HEK293 (cell line): Measurements from ENCODE around the gene RHOBTB3.
A peak's percentile ranks its signal among the peaks of the same experiment; 100 is the strongest.

Experiments used
- CTCF ChIA-PET: fragments of 350-600 bp; formaldehyde crosslinking; extraction: SDS; loops from one replicate; lab custom pipeline; 2021; ENCODE audit warnings: antibody characterized with exemption; lab: Yijun Ruan, JAX
- POLR2A ChIA-PET: fragments of 300-600 bp; formaldehyde crosslinking; extraction: SDS; loops from one replicate; lab custom pipeline; 2020; ENCODE audit warnings: antibody characterized with exemption, inconsistent platforms; lab: Yijun Ruan, JAX
- H3K27ac ChIP-seq: fragments of 200-500 bp; sonication (Bioruptor generic); 2 replicates; pipeline ENCODE4 v1.5.1; 2014; ENCODE audit warnings: low read depth, low read length, control low read depth, inconsistent platforms; ENCODE audit errors: extremely low read depth
- H3K36me3 ChIP-seq, 2 experiments: fragments of 200-500 bp in 1 of 2; sonication (Bioruptor generic) in 1 of 2; 1 replicate in 1 of 2; 2 replicates in 1 of 2; pipeline ENCODE4 v1.5.1; 2014 to 2017; ENCODE audit warnings: inconsistent platforms in 2 of 2, low read length in 2 of 2; ENCODE audit not compliant: control insufficient read depth in 2 of 2, insufficient read depth in 1 of 2
- H3K4me1 ChIP-seq: fragments of 200-500 bp; sonication (Bioruptor generic); 2 replicates; pipeline ENCODE4 v1.5.1; 2014; ENCODE audit warnings: mild to moderate bottlenecking, low read length, inconsistent platforms; ENCODE audit not compliant: control insufficient read depth, insufficient read depth
- H3K4me3 ChIP-seq: 2 replicates; pipeline ENCODE4 v1.5.1; 2011; ENCODE audit warnings: low read depth, mild to moderate bottlenecking, control low read depth, low read length, moderate library complexity
- H3K9me3 ChIP-seq: fragments of 200-500 bp; sonication (Bioruptor generic); 2 replicates; pipeline ENCODE4 v1.5.1; 2014; ENCODE audit warnings: low read depth, low read length, inconsistent platforms; ENCODE audit not compliant: control insufficient read depth, insufficient read depth
- KLF1 ChIP-seq: fragments of 450-650 bp; formaldehyde crosslinking; IDR thresholded peaks from 2 replicates; pipeline ENCODE4 v1.5.1; 2016; ENCODE audit warnings: missing biosample characterization, missing genetic modification characterization
- KLF17 ChIP-seq: fragments of 450-650 bp; formaldehyde crosslinking; IDR thresholded peaks from 2 replicates; pipeline ENCODE4 v1.5.1; 2016; ENCODE audit warnings: missing biosample characterization, missing genetic modification characterization
- MYNN ChIP-seq: fragments of 450-650 bp; formaldehyde crosslinking; IDR thresholded peaks from 2 replicates; pipeline ENCODE4 v1.5.1; 2016; ENCODE audit warnings: missing biosample characterization, missing genetic modification characterization, borderline replicate concordance
- PRDM1 ChIP-seq: fragments of 450-650 bp; formaldehyde crosslinking; IDR thresholded peaks from 2 replicates; pipeline ENCODE4; 2016; ENCODE audit warnings: missing biosample characterization, missing genetic modification characterization
- PRDM6 ChIP-seq: fragments of 450-650 bp; formaldehyde crosslinking; IDR thresholded peaks from 2 replicates; pipeline ENCODE4 v1.5.1; 2017; ENCODE audit warnings: missing biosample characterization, missing genetic modification characterization
- SCRT1 ChIP-seq: fragments of 450-650 bp; formaldehyde crosslinking; IDR thresholded peaks from 2 replicates; pipeline ENCODE4 v1.5.1; 2016; ENCODE audit warnings: missing biosample characterization, missing genetic modification characterization, borderline replicate concordance
- SP2 ChIP-seq: fragments of 450-650 bp; formaldehyde crosslinking; IDR thresholded peaks from 2 replicates; pipeline ENCODE4 v1.5.1; 2016; ENCODE audit warnings: missing biosample characterization, missing genetic modification characterization
- ZBTB48 ChIP-seq: fragments of 450-650 bp; formaldehyde crosslinking; IDR thresholded peaks from 2 replicates; pipeline ENCODE4 v1.5.1; 2016; ENCODE audit warnings: missing biosample characterization, missing genetic modification characterization
- ZBTB8A ChIP-seq: fragments of 450-650 bp; formaldehyde crosslinking; IDR thresholded peaks from 2 replicates; pipeline ENCODE4 v1.5.1; 2016; ENCODE audit warnings: missing biosample characterization, missing genetic modification characterization
- ZEB2 ChIP-seq: fragments of 450-650 bp; formaldehyde crosslinking; IDR thresholded peaks from 2 replicates; pipeline ENCODE4 v1.5.1; 2016; ENCODE audit warnings: missing biosample characterization, missing genetic modification characterization
- ZFP37 ChIP-seq: fragments of 450-650 bp; formaldehyde crosslinking; IDR thresholded peaks from 2 replicates; pipeline ENCODE4 v1.5.1; 2016; ENCODE audit warnings: missing biosample characterization, missing genetic modification characterization
- ZNF133 ChIP-seq: fragments of 450-650 bp; formaldehyde crosslinking; IDR thresholded peaks from 2 replicates; pipeline ENCODE4 v1.5.1; 2016; ENCODE audit warnings: missing biosample characterization, missing genetic modification characterization
- ZNF16 ChIP-seq: fragments of 450-650 bp; formaldehyde crosslinking; IDR thresholded peaks from 2 replicates; pipeline ENCODE4 v1.5.1; 2016; ENCODE audit warnings: low read depth, missing biosample characterization, missing genetic modification characterization
- ZNF175 ChIP-seq: fragments of 450-650 bp; formaldehyde crosslinking; IDR thresholded peaks from 2 replicates; pipeline ENCODE4 v1.5.1; 2016; ENCODE audit warnings: missing biosample characterization, missing genetic modification characterization
- ZNF202 ChIP-seq: fragments of 450-650 bp; formaldehyde crosslinking; IDR thresholded peaks from 2 replicates; pipeline ENCODE4 v1.5.1; 2016; ENCODE audit warnings: missing biosample characterization, missing genetic modification characterization, borderline replicate concordance
- ZNF223 ChIP-seq: fragments of 450-650 bp; formaldehyde crosslinking; IDR thresholded peaks from 2 replicates; pipeline ENCODE4 v1.5.1; 2016; ENCODE audit warnings: missing biosample characterization, missing genetic modification characterization
- ZNF341 ChIP-seq: fragments of 450-650 bp; formaldehyde crosslinking; IDR thresholded peaks from 2 replicates; pipeline ENCODE4; 2016; ENCODE audit warnings: low read depth, missing biosample characterization, missing genetic modification characterization
- ZNF366 ChIP-seq: fragments of 450-650 bp; formaldehyde crosslinking; conservative IDR thresholded peaks from 2 replicates; pipeline ENCODE4 v1.5.1; 2016; ENCODE audit warnings: missing biosample characterization, missing genetic modification characterization
- ZNF473 ChIP-seq: fragments of 450-650 bp; formaldehyde crosslinking; IDR thresholded peaks from 2 replicates; pipeline ENCODE4 v1.5.1; 2017; ENCODE audit warnings: missing biosample characterization, missing genetic modification characterization
- ZNF600 ChIP-seq: fragments of 450-650 bp; formaldehyde crosslinking; IDR thresholded peaks from 2 replicates; pipeline ENCODE4 v1.5.1; 2016; ENCODE audit warnings: missing biosample characterization, missing genetic modification characterization
- ZNF610 ChIP-seq: fragments of 450-650 bp; formaldehyde crosslinking; IDR thresholded peaks from 2 replicates; pipeline ENCODE4 v1.5.1; 2016; ENCODE audit warnings: missing biosample characterization, missing genetic modification characterization, borderline replicate concordance
- ZNF629 ChIP-seq: fragments of 450-650 bp; formaldehyde crosslinking; IDR thresholded peaks from 2 replicates; pipeline ENCODE4 v1.5.1; 2017; ENCODE audit warnings: missing biosample characterization, missing genetic modification characterization
- ZNF704 ChIP-seq: fragments of 450-650 bp; formaldehyde crosslinking; IDR thresholded peaks from 2 replicates; pipeline ENCODE4 v1.5.1; 2016; ENCODE audit warnings: missing biosample characterization, missing genetic modification characterization
- ZNF707 ChIP-seq: fragments of 450-650 bp; formaldehyde crosslinking; IDR thresholded peaks from 2 replicates; pipeline ENCODE4 v1.5.1; 2016; ENCODE audit warnings: missing biosample characterization, missing genetic modification characterization
- ZNF777 ChIP-seq: fragments of 450-650 bp; formaldehyde crosslinking; IDR thresholded peaks from 2 replicates; pipeline ENCODE4 v1.5.1; 2017; ENCODE audit warnings: missing biosample characterization, missing genetic modification characterization, borderline replicate concordance
- ZNF830 ChIP-seq: fragments of 450-650 bp; IDR thresholded peaks from 2 replicates; pipeline ENCODE4 v1.5.0; 2018; ENCODE audit warnings: missing biosample characterization, missing genetic modification characterization, low read depth, mild to moderate bottlenecking, moderate library complexity
- TF ChIP-seq, protein P1 (sequence below): fragments of 450-650 bp; formaldehyde crosslinking; IDR thresholded peaks from 2 replicates; pipeline ENCODE4 v1.5.1; 2017; ENCODE audit warnings: missing biosample characterization, missing genetic modification characterization
- TF ChIP-seq, protein P2 (sequence below): fragments of 450-650 bp; formaldehyde crosslinking; IDR thresholded peaks from 2 replicates; pipeline ENCODE4 v1.5.1; 2017; ENCODE audit warnings: missing biosample characterization, missing genetic modification characterization

RHOBTB3 gene

GRCh38 chr5:95823738-95824609, 92.8 kb downstream of the RHOBTB3 start (continued):
- TF ChIP-seq ZNF175 (tag by site-specific recombination) = no peak
- TF ChIP-seq ZNF830 (tag by site-specific recombination) = no peak
- TF ChIP-seq, protein P1, sequence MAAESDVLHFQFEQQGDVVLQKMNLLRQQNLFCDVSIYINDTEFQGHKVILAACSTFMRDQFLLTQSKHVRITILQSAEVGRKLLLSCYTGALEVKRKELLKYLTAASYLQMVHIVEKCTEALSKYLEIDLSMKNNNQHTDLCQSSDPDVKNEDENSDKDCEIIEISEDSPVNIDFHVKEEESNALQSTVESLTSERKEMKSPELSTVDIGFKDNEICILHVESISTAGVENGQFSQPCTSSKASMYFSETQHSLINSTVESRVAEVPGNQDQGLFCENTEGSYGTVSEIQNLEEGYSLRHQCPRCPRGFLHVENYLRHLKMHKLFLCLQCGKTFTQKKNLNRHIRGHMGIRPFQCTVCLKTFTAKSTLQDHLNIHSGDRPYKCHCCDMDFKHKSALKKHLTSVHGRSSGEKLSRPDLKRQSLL (tag by site-specific recombination) = 0 out of 2 replicates have a peak, but pooled peaks have one; percentile 8
- peak; percentile 86 for TF ChIP-seq PRDM6 (tag by site-specific recombination)
- TF ChIP-seq ZNF600 = peak; percentile 86
- peak; percentile 20; the same call in 1 of the 2 replicates for TF ChIP-seq ZBTB8A (tag by site-specific recombination)
- peak; percentile 61 for TF ChIP-seq ZNF341 (tag by site-specific recombination)
- TF ChIP-seq SP2 (tag by site-specific recombination) = peak; percentile 24
- peak; percentile 67 for TF ChIP-seq ZNF366 (tag by site-specific recombination)
- 0 out of 2 replicates have a peak, but pooled peaks have one; percentile 33 for TF ChIP-seq ZEB2 (tag by site-specific recombination)
- TF ChIP-seq ZNF777 = no peak
- 0 out of 2 replicates have a peak, but pooled peaks have one; percentile 36 for TF ChIP-seq ZNF610
- no peak for TF ChIP-seq ZNF223
- TF ChIP-seq PRDM1 = 0 out of 2 replicates have a peak, but pooled peaks have one; percentile 29
- TF ChIP-seq ZNF133 = no peak
- TF ChIP-seq ZNF629 = peak; percentile 61; the same call in 1 of the 2 replicates
- TF ChIP-seq ZBTB48 (tag by site-specific recombination) = peak; percentile 65; the same call in 1 of the 2 replicates
- no peak for TF ChIP-seq ZNF16 (tag by site-specific recombination)
- no peak for TF ChIP-seq ZFP37 (tag by site-specific recombination)
- TF ChIP-seq MYNN (tag by site-specific recombination) = peak; percentile 100

DNA sequence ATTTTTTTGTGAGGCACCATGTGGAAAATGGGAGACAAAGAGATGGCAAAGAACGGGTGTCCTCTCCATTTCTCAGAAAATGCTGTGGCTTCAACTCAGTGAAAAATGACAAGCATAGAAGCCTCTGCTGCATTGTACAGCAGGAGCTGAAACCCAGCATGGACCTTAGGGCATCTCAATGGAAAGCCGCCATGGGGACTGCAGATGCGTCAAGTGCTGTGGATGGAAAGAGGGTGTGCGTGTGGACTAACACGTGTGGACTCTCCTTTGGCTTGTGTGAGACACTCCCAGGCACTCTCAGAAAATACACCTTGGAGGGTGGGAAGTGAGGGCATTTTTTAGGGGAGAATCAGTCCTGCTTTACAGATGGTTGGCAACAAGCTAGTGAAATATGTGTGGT, 93.6 kb downstream of the RHOBTB3 start:
- Histone ChIP-seq H3K4me1 (peaks cover 17% of the 10 kb centered on the region), H3K36me3 (no peaks in the 10 kb centered on the region), H3K27ac (no peak overlapping the region), H3K4me3 (no peak overlapping the region), H3K9me3 (no peaks in the 10 kb centered on the region)
- TF ChIP-seq ZNF830 (tag by site-specific recombination) (no peak), ZNF473 (tag by site-specific recombination) (no peak), SCRT1 (no peak), KLF1 (no peak), KLF17 (tag by site-specific recombination) (no peak), ZNF704 (tag by site-specific recombination) (no peak), ZNF202 (no peak), ZNF707 (no peak)
- TF ChIP-seq, protein P2, sequence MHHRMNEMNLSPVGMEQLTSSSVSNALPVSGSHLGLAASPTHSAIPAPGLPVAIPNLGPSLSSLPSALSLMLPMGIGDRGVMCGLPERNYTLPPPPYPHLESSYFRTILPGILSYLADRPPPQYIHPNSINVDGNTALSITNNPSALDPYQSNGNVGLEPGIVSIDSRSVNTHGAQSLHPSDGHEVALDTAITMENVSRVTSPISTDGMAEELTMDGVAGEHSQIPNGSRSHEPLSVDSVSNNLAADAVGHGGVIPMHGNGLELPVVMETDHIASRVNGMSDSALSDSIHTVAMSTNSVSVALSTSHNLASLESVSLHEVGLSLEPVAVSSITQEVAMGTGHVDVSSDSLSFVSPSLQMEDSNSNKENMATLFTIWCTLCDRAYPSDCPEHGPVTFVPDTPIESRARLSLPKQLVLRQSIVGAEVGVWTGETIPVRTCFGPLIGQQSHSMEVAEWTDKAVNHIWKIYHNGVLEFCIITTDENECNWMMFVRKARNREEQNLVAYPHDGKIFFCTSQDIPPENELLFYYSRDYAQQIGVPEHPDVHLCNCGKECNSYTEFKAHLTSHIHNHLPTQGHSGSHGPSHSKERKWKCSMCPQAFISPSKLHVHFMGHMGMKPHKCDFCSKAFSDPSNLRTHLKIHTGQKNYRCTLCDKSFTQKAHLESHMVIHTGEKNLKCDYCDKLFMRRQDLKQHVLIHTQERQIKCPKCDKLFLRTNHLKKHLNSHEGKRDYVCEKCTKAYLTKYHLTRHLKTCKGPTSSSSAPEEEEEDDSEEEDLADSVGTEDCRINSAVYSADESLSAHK (tag by site-specific recombination) = no peak
- ChIA-PET CTCF (interaction anchor here (0.7 to 1.5 kb wide), 5 partner anchors 10 to 43 kb away, joined by 3 to 8 read pairs (median 5); no protein-coding TSS in a partner anchor), POLR2A (interaction anchor here (1.2 kb wide), 1 partner anchor 114 kb away, joined by 3 read pairs; no protein-coding TSS in a partner anchor)
